GM18907 (cell line): ENCODE measurements around the gene HOMER2.
"Not testable (repeated sequence)": the region's sequence is repeated elsewhere in the genome, so short reads cannot be mapped to it uniquely, and the experiment has no call there.

ENCODE experiments used
- ATAC-seq: cut with Tn5 transposase; IDR thresholded peaks from one replicate; pipeline ENCODE4 v1.9.1; 2021; ENCODE audit warnings: mild to moderate bottlenecking, moderate library complexity; ENCODE audit not compliant: unreplicated experiment

HOMER2 gene

DNA sequence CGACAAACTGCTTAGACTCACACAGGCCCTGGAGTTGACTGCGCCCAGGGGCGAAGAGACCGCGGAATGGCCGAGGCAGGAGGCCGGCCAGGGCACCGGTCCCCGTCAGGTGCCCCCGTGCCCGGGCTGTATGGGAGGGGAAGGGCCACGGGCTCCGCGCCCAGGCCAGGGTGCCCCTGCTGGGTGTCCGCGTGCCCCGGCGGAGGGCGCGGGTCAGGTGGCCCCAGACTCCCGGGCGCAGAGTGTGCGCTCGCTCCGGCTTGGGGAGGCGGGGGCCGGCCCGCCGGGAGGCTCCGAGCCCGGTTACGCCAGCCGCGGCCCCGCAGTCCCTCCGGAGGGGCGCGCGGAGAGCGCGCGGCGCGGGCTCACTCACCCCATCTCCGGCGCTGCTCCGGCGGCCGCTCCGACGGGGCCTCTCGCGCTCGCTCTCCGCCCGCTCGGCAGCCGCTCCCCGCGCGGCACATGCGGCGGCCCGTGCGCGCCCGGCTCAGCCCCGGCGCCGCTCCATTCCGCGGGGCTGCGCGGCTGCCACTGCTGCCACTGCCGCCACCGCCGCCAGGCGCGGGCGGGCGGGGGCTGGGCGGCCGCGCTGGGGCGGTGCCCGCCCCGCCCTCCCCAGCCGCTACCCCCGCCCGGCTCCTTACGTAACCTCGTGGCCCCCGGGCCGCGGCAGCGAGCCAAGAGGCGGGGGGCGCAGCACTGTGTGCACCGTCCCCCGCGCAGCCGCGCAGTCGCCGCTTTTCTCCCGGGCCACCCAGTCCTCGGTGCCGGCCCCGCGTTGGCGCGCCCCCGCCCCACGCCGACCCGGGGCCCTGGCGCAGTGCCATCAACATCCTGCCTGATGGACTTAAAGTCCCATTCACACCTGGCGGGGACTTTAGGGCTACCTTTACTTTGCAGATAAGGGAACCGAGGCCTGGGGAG is at the start of gene HOMER2:
Gene HOMER2, minus strand, starts transcription at position 563 of the 924 bp plus-strand sequence. Its CDS starts 185 bp downstream, at position 378.
- no peak for ATAC-seq

- not testable (repeated sequence) for ATAC-seq
Observed at GRCh38 chr15:83000672-83001031, 48.1 kb upstream of the HOMER2 start.

DNA sequence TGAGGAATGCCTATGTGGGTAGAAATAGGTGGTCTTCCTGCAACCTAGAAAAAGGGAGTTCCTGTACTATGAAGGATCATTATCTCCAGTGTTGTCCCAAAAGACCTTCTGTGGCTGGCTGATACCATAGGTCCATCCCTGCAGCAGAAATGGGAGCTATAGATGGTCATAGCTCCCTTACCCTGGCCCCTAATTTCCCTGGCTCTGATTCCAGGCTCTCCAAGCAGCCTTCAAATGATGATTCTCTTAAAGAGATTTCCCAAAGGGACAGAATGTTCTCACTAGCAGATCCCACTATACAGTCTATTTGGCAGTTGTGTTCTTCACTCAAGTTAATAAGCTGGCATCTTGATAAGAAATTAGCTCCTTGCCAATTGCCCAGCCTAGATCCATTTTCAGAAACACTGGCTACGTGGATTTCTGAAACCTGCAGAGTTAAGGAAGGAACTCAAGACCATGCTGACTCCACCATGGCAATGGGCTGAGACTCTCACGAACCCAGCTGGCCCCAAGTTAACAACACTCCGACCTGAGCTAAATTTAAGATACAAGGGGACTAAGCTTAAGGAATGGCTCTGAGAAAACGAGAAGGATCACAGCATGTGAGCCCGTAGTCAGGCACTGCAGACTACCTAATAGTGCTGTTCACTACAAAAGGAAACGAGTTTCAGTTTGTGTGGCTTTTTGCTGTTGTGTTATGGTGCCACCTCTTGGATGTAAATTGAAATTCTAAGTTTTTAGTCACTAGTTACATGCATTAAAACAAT is 47.6 kb upstream of the HOMER2 start:
- peak; percentile 81 for ATAC-seq

DNA sequence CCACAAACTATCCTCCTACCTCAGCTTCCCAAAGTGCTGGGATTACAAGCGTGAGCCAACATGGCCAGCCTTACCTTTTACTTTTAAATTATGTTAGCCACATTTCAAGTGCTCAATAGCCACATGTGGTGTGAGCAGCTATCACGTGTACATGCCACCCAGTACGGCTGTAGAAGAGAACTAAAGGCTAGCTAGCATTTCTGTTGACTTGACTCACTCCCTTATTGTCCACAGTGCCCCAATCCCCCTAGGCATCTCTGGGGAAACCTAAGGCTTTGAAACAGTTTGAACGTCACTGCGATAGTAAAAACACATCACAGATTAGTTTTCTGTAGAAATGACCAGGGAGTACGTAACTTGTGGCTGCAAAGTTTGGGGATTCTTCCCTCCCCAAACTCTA is 46.9 kb upstream of the HOMER2 start:
- no peak for ATAC-seq

GRCh38 chr15:82995938-82996337 is 43.4 kb upstream of the HOMER2 start:
- ATAC-seq = no peak

- ATAC-seq = no peak
Observed at GRCh38 chr15:82995076-82995475, 42.6 kb upstream of the HOMER2 start.

DNA sequence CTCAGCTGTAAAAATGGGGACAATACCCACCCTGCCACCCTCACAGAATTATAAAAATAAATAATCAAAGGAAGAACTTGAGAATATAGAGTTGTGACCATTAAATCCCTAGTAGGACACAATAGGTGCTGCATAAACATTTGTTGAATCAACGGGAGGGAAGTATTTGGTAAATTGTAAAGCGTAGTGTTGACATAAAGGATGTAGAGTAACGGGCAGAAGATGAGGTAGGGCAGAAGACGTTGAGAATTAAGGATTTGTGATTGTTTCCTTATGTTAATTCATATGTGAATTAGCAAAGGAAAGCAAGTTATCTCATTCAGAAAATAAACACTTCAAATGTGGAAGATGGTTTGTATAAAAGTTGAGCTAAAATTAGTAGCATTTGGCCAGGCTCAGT is 40.6 kb upstream of the HOMER2 start:
- no peak for ATAC-seq

DNA sequence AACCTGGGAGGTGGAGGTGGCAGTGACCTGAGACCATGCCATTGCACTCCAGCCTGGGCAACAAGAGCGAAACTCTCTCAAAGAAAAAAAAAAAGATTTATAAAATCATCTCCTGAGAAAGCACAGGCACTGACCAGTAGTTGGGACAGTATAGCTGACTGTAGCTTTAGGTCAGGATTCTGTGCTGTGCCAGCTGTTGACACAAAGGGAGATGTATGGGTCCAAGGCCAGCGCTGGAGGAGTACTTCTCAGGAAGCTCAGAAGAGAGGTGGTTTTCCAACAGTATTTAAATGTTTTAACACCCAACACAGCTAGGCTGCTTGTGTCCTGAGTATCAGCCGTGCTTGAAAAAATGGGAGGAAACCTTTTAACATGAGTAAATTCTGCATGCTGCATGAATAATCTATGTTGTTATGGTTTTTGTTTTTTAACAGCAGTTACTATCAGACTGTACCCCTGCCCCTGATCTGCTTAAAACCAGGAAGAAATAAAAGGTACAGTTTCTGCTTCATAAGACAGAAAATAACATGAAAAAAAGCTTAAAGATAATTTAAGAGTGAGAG is 40.0 kb upstream of the HOMER2 start:
- no peak for ATAC-seq

DNA sequence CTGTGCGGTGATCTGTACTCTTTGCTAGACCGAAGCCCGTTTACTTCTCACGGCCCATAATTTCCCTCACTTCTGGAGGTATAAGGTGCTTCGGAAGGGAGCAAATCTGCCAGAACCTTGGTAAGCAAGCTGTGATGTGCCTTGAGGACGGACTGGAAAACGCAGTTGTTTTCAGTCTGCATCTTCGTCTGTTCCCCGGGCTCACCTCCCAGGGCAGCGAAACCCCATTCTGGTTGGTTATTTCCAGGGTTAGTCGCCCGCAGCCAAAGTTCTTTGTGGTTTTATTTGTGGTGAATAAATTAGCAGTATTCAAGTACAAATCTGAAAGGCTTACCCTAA is 33.9 kb upstream of the HOMER2 start:
- peak; percentile 42 for ATAC-seq

- ATAC-seq = peak; percentile 94
Observed at GRCh38 chr15:82985688-82986441, 33.3 kb upstream of the HOMER2 start, which contains the start of gene RAMAC. TSS of gene RAMAC (plus strand) at chr15:82986210. CDS start at chr15:82989019, 2,809 bp downstream.

DNA sequence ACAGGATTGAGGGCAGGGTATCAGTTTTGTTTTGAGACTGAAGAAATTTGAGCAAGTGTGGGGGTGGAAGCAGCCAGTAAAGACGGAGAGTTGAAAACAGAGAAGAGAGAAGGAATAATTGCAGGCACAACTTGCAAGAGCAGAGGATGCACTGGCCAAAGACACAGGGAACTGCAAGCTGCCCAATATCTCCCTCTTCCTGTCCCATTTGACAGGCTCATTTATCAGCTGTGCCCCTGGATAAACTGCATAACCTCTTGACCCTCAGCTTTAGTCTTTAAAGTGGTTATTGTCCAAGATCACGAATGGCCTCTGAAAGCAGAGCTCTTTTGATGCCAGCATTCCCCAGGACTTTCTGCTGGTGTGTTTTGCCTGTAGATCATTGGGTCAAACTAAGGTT is 28.5 kb upstream of the HOMER2 start:
- no peak for ATAC-seq

- ATAC-seq = no peak
Observed at GRCh38 chr15:82979726-82980125, 27.2 kb upstream of the HOMER2 start.

GRCh38 chr15:82978438-82978837 is 25.9 kb upstream of the HOMER2 start:
- no peak for ATAC-seq

- ATAC-seq = no peak
Observed at GRCh38 chr15:82977076-82977475, 24.6 kb upstream of the HOMER2 start.

DNA sequence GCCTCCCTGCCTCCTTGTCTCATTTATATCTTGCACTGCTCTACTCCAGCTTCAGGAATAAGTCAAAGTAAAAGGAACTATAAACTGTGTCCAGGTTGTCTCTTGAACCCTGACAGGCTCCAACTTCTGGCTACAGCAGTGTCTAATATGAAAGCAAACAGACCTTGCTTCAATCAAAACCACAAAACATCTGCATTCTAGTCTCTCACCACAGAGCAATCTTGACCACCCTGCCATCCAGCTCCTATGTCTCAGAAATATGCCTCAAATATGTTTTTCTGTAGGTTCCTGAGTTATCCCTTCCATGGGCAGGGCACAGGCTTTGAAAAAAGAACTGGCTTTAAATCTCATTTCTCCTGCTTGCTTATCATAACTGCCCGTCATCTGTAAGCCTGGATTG is 20.5 kb upstream of the HOMER2 start:
- ATAC-seq = no peak

DNA sequence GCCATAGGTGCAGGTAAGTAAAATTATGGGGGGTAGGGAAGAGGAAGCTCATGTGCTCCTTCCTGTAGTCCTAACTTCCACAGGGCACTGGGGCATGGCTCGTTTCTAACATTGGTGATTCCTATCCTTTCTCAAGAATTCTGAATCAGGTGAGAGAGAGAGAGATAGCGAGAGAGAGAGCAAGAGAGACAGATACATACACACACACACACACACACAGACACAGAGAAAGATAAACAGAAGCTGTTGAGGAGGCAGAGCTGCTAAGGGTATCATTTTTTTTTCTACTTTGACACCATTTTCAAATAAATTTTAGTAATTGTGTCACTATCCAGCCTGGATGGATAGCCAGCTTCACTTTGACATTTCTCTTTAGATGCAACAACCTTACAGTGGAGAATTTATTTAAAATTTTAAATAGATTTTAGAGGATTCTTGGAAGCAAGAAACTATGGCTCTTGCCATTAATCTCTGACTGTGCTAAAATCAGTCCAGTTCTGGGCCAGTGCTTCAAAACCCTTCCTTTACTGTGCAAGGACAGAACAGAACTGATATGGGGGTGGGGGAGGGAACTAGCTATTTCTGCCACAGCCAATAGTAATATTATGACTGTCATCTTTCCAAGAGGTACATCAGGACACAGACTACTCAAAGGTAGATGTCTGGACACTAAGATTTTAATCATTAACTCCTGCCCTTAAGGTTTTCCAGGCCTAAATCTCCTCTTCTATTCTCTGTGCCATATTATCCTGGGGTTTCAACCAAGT is 18.9 kb upstream of the HOMER2 start:
- no peak for ATAC-seq

DNA sequence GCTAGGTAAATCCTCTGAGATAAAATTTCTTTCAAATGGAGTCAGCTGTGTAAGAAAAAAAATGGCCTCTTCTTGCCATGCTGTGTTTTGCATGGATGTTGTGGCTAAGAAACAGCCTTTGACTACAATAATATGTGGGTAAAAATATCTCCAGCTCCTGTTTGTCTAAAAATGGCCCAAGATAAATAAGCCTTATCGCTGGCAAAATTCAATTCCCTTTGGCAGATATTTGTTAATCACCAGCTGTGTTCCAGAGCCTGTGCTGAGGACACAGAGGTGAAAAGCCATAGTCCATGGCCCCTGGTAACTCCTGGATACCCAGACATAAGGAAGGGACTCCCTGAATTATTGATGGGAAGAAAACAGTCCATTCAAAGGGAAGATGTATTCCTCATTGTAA is 18.2 kb upstream of the HOMER2 start:
- no peak for ATAC-seq

- ATAC-seq = no peak
Observed at GRCh38 chr15:82970078-82970686, 17.7 kb upstream of the HOMER2 start.

- no peak for ATAC-seq
Observed at GRCh38 chr15:82969353-82969752, 16.8 kb upstream of the HOMER2 start.

- no peak for ATAC-seq
Observed at GRCh38 chr15:82968066-82968465, 15.5 kb upstream of the HOMER2 start.
